Stimulated activated CD4-positive, alpha-beta T cell treated with anti-CD3 and anti-CD28 coated beads, TNF-alpha, amount 100 ng/mL, for 24 hours (primary cell): Measurements from ENCODE around the gene COPS6.
"Not testable (repeated sequence)": the region's sequence is repeated elsewhere in the genome, so short reads cannot be mapped to it uniquely, and the experiment has no call there.

Source experiments
- DNase-seq, 3 experiments: peaks; one replicate each; pipeline ENCODE4 v3.0.0-alpha.2; 2020; ENCODE audit warnings: low read depth in 3 of 3

The COPS6 gene

GRCh38 chr7:100126239-100126930 lies 37.6 kb downstream of the COPS6 start:
- DNase-seq = no peak

DNA sequence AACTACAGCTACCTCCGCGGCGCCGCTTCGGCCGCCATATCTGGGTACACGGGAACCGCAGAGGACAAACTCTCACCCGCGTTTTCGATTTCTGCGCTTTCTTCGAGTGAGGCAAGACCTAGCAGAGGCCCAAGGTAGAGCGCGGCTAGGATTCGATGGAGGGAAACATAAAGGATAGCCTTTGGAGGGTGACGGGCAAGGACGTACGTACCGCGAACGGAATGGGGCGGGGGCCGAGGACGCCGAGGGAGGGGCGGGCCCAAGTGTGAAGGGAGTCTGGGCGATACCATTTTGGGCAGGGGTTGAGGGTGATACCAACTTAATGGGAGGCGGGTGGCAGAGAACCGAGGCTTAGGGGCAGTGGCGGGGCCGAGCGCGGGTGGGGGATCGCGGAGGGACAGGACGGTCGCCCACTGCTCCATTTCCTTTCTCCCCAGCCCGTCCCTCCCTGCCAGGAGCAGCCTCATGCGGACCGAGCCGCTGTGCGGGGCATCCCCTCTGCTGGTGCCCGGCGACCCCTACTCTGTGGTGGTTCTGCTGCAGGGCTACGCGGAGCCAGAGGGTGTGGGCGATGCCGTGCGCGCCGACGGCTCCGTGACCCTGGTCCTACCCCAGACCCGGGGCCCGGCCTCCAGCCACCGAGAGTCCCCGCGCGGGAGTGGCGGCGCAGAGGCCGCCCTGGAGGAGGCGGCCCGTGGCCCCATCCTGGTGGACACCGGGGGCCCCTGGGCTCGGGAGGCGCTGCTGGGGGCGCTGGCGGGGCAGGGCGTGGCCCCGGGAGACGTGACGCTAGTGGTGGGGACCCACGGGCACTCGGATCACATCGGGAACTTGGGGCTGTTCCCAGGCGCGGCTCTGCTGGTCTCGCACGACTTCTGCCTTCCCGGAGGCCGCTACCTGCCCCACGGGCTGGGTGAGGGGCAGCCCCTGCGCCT lies 38.4 kb downstream of the COPS6 start, which contains the start of gene MBLAC1:
TSS of gene MBLAC1 (plus strand) at position 37 of the 935 bp plus-strand sequence. CDS start at position 466, 429 bp downstream.
- peak; percentile 84 to 90 (median 85) for DNase-seq

DNA sequence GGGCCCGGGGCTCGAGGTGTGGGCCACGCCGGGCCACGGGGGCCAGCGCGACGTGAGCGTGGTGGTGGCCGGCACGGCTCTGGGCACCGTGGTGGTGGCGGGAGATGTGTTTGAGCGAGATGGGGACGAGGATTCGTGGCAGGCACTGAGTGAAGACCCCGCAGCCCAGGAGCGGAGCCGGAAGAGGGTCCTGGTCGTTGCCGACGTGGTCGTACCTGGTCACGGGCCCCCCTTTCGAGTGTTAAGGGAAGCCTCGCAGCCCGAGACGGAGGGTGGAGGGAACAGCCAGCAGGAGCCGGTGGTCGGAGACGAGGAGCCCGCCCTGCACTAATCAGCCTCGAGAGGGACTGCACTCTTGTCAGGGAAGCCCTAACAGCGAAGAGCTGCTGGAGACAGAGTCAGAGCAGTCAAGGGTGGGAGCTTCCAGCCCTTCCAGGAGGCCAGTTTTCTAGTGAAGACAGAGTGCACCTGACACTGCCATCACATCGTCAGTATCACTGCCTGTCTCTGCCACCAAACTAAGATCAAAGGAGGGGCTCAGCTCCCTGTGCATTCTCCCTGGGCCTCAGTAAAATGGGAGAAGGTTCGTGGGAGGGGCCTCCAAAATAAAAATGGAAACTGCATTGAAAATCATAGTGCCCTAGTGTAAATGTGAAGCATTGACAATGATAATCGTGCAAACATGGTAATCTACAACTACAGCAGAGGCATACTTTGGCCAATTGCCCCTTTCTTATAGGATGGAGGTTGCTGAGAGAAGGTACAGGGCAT lies 39.3 kb downstream of the COPS6 start:
- DNase-seq = no peak

- DNase-seq = no peak
These were observed 39.8 kb downstream of the COPS6 start for GRCh38 chr7:100128637-100128963.

- not testable (repeated sequence) for DNase-seq
These were observed 41.4 kb downstream of the COPS6 start for GRCh38 chr7:100130220-100130607.

- peak; percentile 64 to 81 (median 73) for DNase-seq
These were observed 42.1 kb downstream of the COPS6 start for GRCh38 chr7:100130608-100131453.

- no peak for DNase-seq
These were observed 43.4 kb downstream of the COPS6 start for GRCh38 chr7:100132126-100132525.

GRCh38 chr7:100132697-100133151 lies 44.0 kb downstream of the COPS6 start:
- DNase-seq = peak in 2 of 3 experiments; percentile 52 to 62

DNA sequence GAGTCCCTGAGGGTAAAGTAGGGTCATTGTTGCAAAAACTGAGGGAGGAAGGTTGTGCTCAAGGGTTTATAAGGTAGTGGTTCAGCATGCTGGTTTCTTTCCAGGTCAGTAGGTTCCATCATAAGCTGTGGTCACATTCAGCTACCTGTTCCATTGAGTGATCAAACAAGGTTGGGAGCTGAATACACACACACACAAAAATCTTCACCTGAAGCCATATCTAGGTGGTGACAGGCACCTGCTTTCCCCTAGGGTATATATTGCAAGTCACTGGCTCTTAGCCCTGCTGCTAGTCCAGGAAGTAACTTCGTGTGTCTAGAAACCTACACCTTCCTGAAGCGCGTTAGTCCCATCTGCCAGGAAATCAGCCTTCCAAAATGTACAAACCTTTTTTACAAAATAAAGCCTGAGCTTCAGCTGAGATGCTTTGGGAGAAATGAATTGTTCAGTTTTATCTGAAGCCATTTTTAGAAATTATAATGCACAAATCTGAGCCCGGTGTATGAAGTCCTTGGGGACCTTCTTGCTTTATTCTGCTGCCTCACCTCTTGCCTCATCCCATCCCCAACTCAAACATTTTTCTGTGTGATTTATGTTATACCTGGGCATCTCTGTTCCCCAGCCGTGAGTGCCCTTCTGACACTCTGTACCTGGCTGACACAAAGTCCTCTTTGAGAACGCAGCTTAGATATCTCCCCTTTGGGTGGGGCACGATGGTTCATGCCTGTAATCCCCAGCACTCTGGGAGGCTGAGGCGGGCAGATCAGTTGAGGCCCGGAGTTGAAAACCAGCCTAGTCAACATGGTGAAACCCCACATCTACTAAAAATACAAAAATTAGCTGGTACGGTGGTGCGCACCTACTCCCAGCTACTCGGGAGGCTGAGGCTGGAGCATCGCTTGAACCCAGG lies 49.3 kb downstream of the COPS6 start:
- no peak for DNase-seq

DNA sequence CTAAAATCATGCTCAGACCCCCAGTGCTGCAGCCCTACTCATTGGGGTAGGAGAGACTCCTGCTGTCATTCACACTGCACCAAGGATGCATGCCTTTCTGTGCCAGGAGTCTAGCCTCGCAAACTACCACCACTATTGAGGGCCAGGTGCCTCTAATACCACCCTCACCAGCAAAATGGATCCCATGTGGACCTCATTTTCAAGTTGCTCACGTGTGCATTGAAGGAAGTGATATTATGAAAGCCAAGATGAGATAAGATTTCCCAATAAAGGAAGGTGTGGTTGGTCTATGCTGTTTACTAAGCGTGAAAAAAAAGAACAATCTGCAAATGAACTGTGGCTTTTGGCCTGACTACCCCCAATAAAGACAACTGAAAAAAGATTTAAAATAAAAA lies 52.8 kb downstream of the COPS6 start:
- no peak for DNase-seq
